ENCODE data around the gene PTK6.

GRCh38 chr20:63495167-63495720, 41.9 kb downstream of the PTK6 start:
- TF ChIP-seq, protein P1, sequence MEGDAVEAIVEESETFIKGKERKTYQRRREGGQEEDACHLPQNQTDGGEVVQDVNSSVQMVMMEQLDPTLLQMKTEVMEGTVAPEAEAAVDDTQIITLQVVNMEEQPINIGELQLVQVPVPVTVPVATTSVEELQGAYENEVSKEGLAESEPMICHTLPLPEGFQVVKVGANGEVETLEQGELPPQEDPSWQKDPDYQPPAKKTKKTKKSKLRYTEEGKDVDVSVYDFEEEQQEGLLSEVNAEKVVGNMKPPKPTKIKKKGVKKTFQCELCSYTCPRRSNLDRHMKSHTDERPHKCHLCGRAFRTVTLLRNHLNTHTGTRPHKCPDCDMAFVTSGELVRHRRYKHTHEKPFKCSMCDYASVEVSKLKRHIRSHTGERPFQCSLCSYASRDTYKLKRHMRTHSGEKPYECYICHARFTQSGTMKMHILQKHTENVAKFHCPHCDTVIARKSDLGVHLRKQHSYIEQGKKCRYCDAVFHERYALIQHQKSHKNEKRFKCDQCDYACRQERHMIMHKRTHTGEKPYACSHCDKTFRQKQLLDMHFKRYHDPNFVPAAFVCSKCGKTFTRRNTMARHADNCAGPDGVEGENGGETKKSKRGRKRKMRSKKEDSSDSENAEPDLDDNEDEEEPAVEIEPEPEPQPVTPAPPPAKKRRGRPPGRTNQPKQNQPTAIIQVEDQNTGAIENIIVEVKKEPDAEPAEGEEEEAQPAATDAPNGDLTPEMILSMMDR (IDR thresholded peaks at IDR 0.05) = no peak
- no peak for TF ChIP-seq POLR2A (IDR thresholded peaks at IDR 0.05)

All from Peyer's patch (tissue), 4 donors.